ENCODE data around the gene CMKLR1. TPM values are rescaled to one million over a fixed set of nuclear protein-coding genes. Genes with fewer than 3 reads are reported as not detected.

CMKLR1 gene
- total and polyA plus RNA-seq, 9 of the 15 experiments (the other 6 are each of a cell fraction or from before 2014, with no cell fraction given): 0.11 to 1.4 (median 0.20) TPM

DNA sequence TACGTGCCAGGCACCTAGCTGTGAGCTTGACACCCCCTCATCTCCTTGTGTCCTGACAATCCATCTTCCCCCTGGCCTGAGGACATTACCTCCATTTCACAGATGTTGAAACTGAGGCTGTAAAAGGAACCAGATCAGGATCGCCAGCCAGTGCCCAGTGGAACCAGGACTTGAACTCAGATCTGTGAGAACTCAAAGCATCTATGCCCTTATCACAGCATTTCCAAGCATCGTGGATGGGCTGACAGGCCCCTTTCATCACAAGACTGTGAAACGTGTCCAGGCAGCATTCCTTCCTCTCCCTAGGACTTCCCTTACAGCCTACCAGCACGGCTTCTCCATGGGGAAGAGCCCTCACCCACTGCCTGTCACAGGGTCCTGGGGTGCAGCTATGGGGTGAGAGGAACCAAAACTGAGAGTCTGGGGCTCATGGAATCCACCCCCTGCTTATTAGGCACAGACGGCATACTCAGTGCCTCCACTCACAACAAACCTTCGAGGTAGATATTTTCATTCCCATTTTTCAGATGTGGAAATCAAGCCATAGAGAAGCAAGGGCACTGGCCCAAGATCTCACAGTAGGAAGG, 26.9 kb downstream of the CMKLR1 start (continued):
- TF ChIP-seq RCOR1 (IDR thresholded peaks at IDR 0.05; ENCODE audit: borderline replicate concordance in 1 of 2, low read depth in 2 of 2, low read length in 2 of 2) (peak in 1 of 2 experiments; percentile 21; a peak in 1 of 4 replicates), ZNF589 (CRISPR knock-in tag; IDR thresholded peaks at IDR 0.05; ENCODE audit: low read depth) (no peak), ARID3A (IDR thresholded peaks at IDR 0.05; ENCODE audit: borderline replicate concordance, low read depth, low read length) (no peak), PRMT5 (CRISPR knock-in tag; IDR thresholded peaks at IDR 0.05) (no peak), ZMIZ1 (IDR thresholded peaks at IDR 0.05; ENCODE audit: low read depth in 2 of 2, low read length in 2 of 2) (no peak), MAFF (IDR thresholded peaks at IDR 0.05; ENCODE audit: low read length) (no peak), ZNF75A (CRISPR knock-in tag; IDR thresholded peaks at IDR 0.05) (no peak), FOXK1 (CRISPR knock-in tag; IDR thresholded peaks at IDR 0.05; ENCODE audit: borderline replicate concordance) (peak; percentile 40; the same call in 1 of the 2 replicates), ZNF134 (CRISPR knock-in tag; conservative IDR thresholded peaks at IDR 0.05) (no peak), HSF4 (CRISPR knock-in tag; IDR thresholded peaks at IDR 0.05; ENCODE audit: borderline replicate concordance) (no peak), PATZ1 (CRISPR knock-in tag; IDR thresholded peaks at IDR 0.05; ENCODE audit: borderline replicate concordance) (no peak), RFX5 (IDR thresholded peaks at IDR 0.05; ENCODE audit: low read depth, low read length) (no peak), ZC3H4 (CRISPR knock-in tag; IDR thresholded peaks at IDR 0.05; ENCODE audit: borderline replicate concordance) (no peak), MEF2A (IDR thresholded peaks at IDR 0.05; ENCODE audit: control insufficient read depth, low read depth, low read length) (no peak), NCOA1 (IDR thresholded peaks at IDR 0.05; ENCODE audit: low read depth) (no peak), PHF21A (IDR thresholded peaks at IDR 0.05; ENCODE audit: borderline replicate concordance, low read depth) (no peak)
- TF ChIP-seq, protein P1, sequence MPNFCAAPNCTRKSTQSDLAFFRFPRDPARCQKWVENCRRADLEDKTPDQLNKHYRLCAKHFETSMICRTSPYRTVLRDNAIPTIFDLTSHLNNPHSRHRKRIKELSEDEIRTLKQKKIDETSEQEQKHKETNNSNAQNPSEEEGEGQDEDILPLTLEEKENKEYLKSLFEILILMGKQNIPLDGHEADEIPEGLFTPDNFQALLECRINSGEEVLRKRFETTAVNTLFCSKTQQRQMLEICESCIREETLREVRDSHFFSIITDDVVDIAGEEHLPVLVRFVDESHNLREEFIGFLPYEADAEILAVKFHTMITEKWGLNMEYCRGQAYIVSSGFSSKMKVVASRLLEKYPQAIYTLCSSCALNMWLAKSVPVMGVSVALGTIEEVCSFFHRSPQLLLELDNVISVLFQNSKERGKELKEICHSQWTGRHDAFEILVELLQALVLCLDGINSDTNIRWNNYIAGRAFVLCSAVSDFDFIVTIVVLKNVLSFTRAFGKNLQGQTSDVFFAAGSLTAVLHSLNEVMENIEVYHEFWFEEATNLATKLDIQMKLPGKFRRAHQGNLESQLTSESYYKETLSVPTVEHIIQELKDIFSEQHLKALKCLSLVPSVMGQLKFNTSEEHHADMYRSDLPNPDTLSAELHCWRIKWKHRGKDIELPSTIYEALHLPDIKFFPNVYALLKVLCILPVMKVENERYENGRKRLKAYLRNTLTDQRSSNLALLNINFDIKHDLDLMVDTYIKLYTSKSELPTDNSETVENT (CRISPR knock-in tag; IDR thresholded peaks at IDR 0.05): no peak

Measured in K562 (cell line).